K562 (cell line): ENCODE data around the gene ZDHHC3. TPM values are rescaled to one million over a fixed set of nuclear protein-coding genes. Genes with fewer than 3 reads are reported as not detected.

Source experiments
- ATAC-seq: fragments of 200-7000 bp; cut with Tn5 transposase; 3 replicates; pipeline ENCODE4 v1.9.1; 2020; ENCODE audit warnings: moderate library complexity
- BruUV-seq: library from RNA; stranded (reverse); fragments of 400-500 nt; replicated peaks from 2 replicates; lab custom pipeline; 2021; lab: Mats Ljungman, UMichigan
- CTCF ChIA-PET: fragments of 300-600 bp; formaldehyde crosslinking; extraction: SDS; loops from one replicate; lab custom pipeline; 2021; ENCODE audit warnings: low intra/inter-chr PET ratio; lab: Yijun Ruan, JAX
- POLR2A ChIA-PET: fragments of 300-600, 350-650 bp; sonication (Branson Sonifier 250); formaldehyde crosslinking; extraction: SDS; loops from one replicate; lab custom pipeline; 2021; ENCODE audit warnings: antibody characterized with exemption, inconsistent platforms; lab: Yijun Ruan, JAX
- DNase-seq, 4 experiments: peaks; one replicate each; pipeline versions ENCODE4 v3.0.0 to v3.0.0-alpha.2; 2011 to 2018; ENCODE audit warnings: low spot score in 3 of 4, mixed read lengths in 3 of 4; ENCODE audit errors: extremely low read depth in 1 of 4
- FAIRE-seq: peaks from 2 replicates; lab custom pipeline; 2011; peaks lifted over from hg19 to GRCh38; lab: Jason Lieb, UNC
- H2AFZ ChIP-seq: 2 replicates; pipeline ENCODE4 v1.6.0; 2011; ENCODE audit warnings: low read depth, low read length, control low read depth, inconsistent platforms
- H3K27ac ChIP-seq: fragments of 200-600 bp; 3 replicates; pipeline ENCODE4 v1.8.0; 2011; ENCODE audit warnings: low read depth, mild to moderate bottlenecking, control low read depth, inconsistent platforms, low read length, moderate library complexity, mixed read lengths; ENCODE audit errors: extremely low read depth
- H3K27me3 ChIP-seq, 2 experiments: fragments of 300-600 bp in 1 of 2; 2 replicates in 1 of 2; 3 replicates in 1 of 2; pipeline versions ENCODE4 v1.6.0 to v1.8.0; 2011; ENCODE audit warnings: inconsistent platforms in 2 of 2, low read length in 2 of 2, mild to moderate bottlenecking in 1 of 2, mixed read lengths in 1 of 2, moderate library complexity in 1 of 2; ENCODE audit not compliant: control insufficient read depth in 2 of 2, insufficient read depth in 2 of 2
- H3K36me3 ChIP-seq: fragments of 300-600 bp; 3 replicates; pipeline ENCODE4 v1.8.0; 2011; ENCODE audit warnings: mild to moderate bottlenecking, low read length, inconsistent platforms; ENCODE audit not compliant: control insufficient read depth, insufficient read depth
- H3K4me1 ChIP-seq, 2 experiments: fragments of 200-600 bp in 1 of 2; replicated peaks in 1 of 2; 2 replicates in 1 of 2; 3 replicates in 1 of 2; pipeline versions ENCODE4 v1.5.1 to v1.8.0; 2011; ENCODE audit warnings: inconsistent platforms in 2 of 2, low read length in 2 of 2, mild to moderate bottlenecking in 1 of 2, mixed read lengths in 1 of 2, moderate library complexity in 1 of 2; ENCODE audit not compliant: control insufficient read depth in 2 of 2, insufficient read depth in 2 of 2
- H3K4me2 ChIP-seq: 2 replicates; pipeline ENCODE4 v1.6.1; 2011; ENCODE audit warnings: low read length, control low read depth, inconsistent platforms, mixed read lengths; ENCODE audit not compliant: insufficient read depth
- H3K4me3 ChIP-seq: fragments of 200-600 bp; sonication (generic), shearing (Covaris generic); 2 replicates; pipeline ENCODE4 v1.5.1; 2016; ENCODE audit warnings: control low read depth, inconsistent platforms
- H3K79me2 ChIP-seq: fragments of 200-600 bp; 3 replicates; pipeline ENCODE4 v1.8.0; 2011; ENCODE audit warnings: low read length, inconsistent platforms; ENCODE audit not compliant: control insufficient read depth, insufficient read depth
- H3K9ac ChIP-seq, 2 experiments: 2 replicates each; pipeline versions ENCODE4 v1.6.0 to v1.6.1; 2011; ENCODE audit warnings: low read depth in 2 of 2, low read length in 2 of 2, control low read depth in 1 of 2, inconsistent platforms in 1 of 2, mild to moderate bottlenecking in 1 of 2, mixed read lengths in 1 of 2; ENCODE audit not compliant: insufficient read depth in 1 of 2
- H3K9me1 ChIP-seq: one replicate; pipeline ENCODE4 v1.6.0; 2011; ENCODE audit warnings: inconsistent platforms, mild to moderate bottlenecking, low read length, moderate library complexity; ENCODE audit not compliant: control insufficient read depth, insufficient read depth
- H3K9me3 ChIP-seq: replicated peaks from 2 replicates; pipeline ENCODE4 v1.5.1; 2011; ENCODE audit warnings: low read depth, low read length, inconsistent platforms; ENCODE audit not compliant: control insufficient read depth, insufficient read depth
- H4K20me1 ChIP-seq: replicated peaks from 2 replicates; pipeline ENCODE4 v1.6.1; 2011; ENCODE audit warnings: low read length, inconsistent platforms, mixed read lengths; ENCODE audit not compliant: control insufficient read depth, insufficient read depth
- CAMTA2 ChIP-seq: fragments of 250-450 bp; sonication (Bioruptor Pico); conservative IDR thresholded peaks from 2 replicates; pipeline ENCODE4 v1.5.1; 2022
- E2F5 ChIP-seq: sonication (generic); formaldehyde crosslinking; IDR thresholded peaks from 2 replicates; pipeline ENCODE4 v1.8.0; 2022; ENCODE audit warnings: mild to moderate bottlenecking, missing genetic modification reagents
- ETV5 ChIP-seq: sonication (generic); formaldehyde crosslinking; IDR thresholded peaks from 2 replicates; pipeline ENCODE4 v1.4.0; 2020; ENCODE audit warnings: low read depth, mild to moderate bottlenecking, missing genetic modification reagents
- RFX1 ChIP-seq: fragments of 450-650 bp; IDR thresholded peaks from 2 replicates; pipeline ENCODE4 v1.6.1; 2016; ENCODE audit warnings: mild to moderate bottlenecking, moderate library complexity
- SP2 ChIP-seq: IDR thresholded peaks from 2 replicates; pipeline ENCODE4 v1.6.1; 2011; ENCODE audit warnings: mild to moderate bottlenecking, low read depth, low read length, moderate library complexity; ENCODE audit not compliant: poor library complexity, severe bottlenecking; ENCODE audit errors: extremely low read depth
- STAT6 ChIP-seq: sonication (generic); formaldehyde crosslinking; IDR thresholded peaks from 2 replicates; pipeline ENCODE4 v1.8.1; 2023; ENCODE audit warnings: mild to moderate bottlenecking, missing genetic modification reagents
- TEAD4 ChIP-seq, 2 experiments: sonication (generic) in 1 of 2; formaldehyde crosslinking in 1 of 2; IDR thresholded peaks; 2 replicates each; pipeline versions ENCODE4 v1.6.1 to v1.8.0; 2012 to 2022; ENCODE audit warnings: borderline replicate concordance in 1 of 2, inconsistent platforms in 1 of 2, low read length in 1 of 2, mild to moderate bottlenecking in 1 of 2, missing genetic modification reagents in 1 of 2
- TFAP4 ChIP-seq: sonication (generic); formaldehyde crosslinking; IDR thresholded peaks from 2 replicates; pipeline ENCODE4 v1.8.0; 2022; ENCODE audit warnings: missing genetic modification reagents, mild to moderate bottlenecking, moderate library complexity, borderline replicate concordance
- TRIM24 ChIP-seq, 2 experiments: fragments of 450-650 bp; IDR thresholded peaks; 2 replicates each; pipeline ENCODE4 v1.6.1; 2016
- ZBTB33 ChIP-seq: sonication (generic); formaldehyde crosslinking; IDR thresholded peaks from 2 replicates; pipeline ENCODE4 v1.8.1; 2023; ENCODE audit warnings: mild to moderate bottlenecking, missing genetic modification reagents
- ZKSCAN1 ChIP-seq: fragments of 150-350 bp; IDR thresholded peaks from 2 replicates; pipeline ENCODE4 v1.6.1; 2016; ENCODE audit warnings: low read depth, low read length
- ZNF174 ChIP-seq: fragments of 250-450 bp; sonication (Bioruptor Pico); IDR thresholded peaks from 2 replicates; pipeline ENCODE4 v1.4.0; 2020; ENCODE audit warnings: mild to moderate bottlenecking
- ZNF780A ChIP-seq: fragments of 250-450 bp; sonication (Bioruptor Pico); IDR thresholded peaks from 2 replicates; pipeline ENCODE4 v1.5.0; 2021; ENCODE audit warnings: mild to moderate bottlenecking
- whole genome bisulfite sequencing: fragments of 100-300 bp; shearing (Covaris generic); methylation state at CpG from one replicate; pipeline ENCODE4 v1.1.6; 2016; ENCODE audit warnings: low coverage, mixed read lengths; ENCODE audit not compliant: insufficient coverage; ENCODE audit errors: missing lambda C conversion rate; 5-methylcytosine and 5-hydroxymethylcytosine counted together
- in situ Hi-C: fragments of 300-500 bp; cut with MboI; formaldehyde crosslinking; loops from 4 replicates; pipeline ENCODE4 v1.15.0; 2018; ENCODE audit warnings: inconsistent platforms, mixed read lengths
- intact Hi-C: fragments of 100-400 bp; cut with micrococcal nuclease; formaldehyde crosslinking; loops from 2 replicates; pipeline ENCODE4 v1.14.2; 2022
- polyA plus RNA-seq, 8 experiments: library from polyadenylated mRNA; depleted of rRNA in 4 of 8; stranded (reverse) in 5 of 8; unstranded in 3 of 8; fragments of >200 nt; fragmentation: Nextera tagmentation in 2 of 8; fragmentation: Illumina TruSeq in 1 of 8; extraction: Ambion mirVana in 2 of 8; extraction: Trizol in 1 of 8; gene quantifications; 2 replicates each; pipeline versions ENCODE4 v1.2.1 to v1.2.3, GENCODE V29; 2011 to 2014; ENCODE audit warnings: inconsistent platforms in 1 of 8, missing spikeins in 1 of 8
- total RNA-seq, 7 experiments: library from RNA; depleted of rRNA in 6 of 7; stranded (reverse); fragments of >200 nt in 6 of 7; fragmentation: Illumina TruSeq in 2 of 7; extraction: Trizol in 2 of 7; gene quantifications; 2 replicates each; pipeline versions ENCODE4 v1.2.1 to v1.2.3, GENCODE V29; 2011 to 2021; ENCODE audit warnings: low replicate concordance in 1 of 7

The ZDHHC3 gene
- total and polyA plus RNA-seq, 9 of the 15 experiments (the other 6 are each of a cell fraction or from before 2014, with no cell fraction given), result 10.3 to 120 (median 67.2) TPM

DNA sequence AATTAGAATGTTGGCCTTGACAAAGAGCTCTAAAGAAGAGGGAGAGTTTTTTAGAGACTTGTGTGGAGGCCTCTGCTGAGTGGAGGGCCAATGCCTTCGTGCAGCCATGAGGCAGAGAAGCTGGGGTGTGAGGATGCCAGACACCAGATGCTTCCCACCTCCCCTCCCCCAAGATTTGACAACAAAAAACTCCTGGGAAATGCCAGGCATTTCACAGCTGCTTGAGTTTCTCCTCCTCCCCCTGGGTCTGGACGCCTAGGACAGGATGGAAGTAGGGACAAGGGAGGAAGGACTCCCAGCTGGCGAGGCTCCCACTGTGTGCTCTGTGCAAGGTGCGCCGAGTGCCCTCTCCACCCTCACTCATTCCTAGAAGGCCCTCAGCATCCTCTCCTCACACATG is 81.5 kb downstream of the ZDHHC3 start:
- TF ChIP-seq ZKSCAN1 (no peak), ZBTB33 (no peak), TRIM24 (IDR thresholded peaks at IDR 0.05) (no peak), SP2 (no peak), RFX1 (no peak), ETV5 (CRISPR knock-in tag) (no peak), E2F5 (CRISPR knock-in tag) (no peak), ZNF174 (no peak), CAMTA2 (CRISPR knock-in tag) (no peak), TEAD4 (IDR thresholded peaks at IDR 0.05; ENCODE audit: low read length) (no peak), TEAD4 (CRISPR knock-in tag; IDR thresholded peaks at IDR 0.05; ENCODE audit: borderline replicate concordance) (no peak), ZNF780A (CRISPR knock-in tag) (no peak), STAT6 (CRISPR knock-in tag) (no peak), TFAP4 (CRISPR knock-in tag) (no peak)
- WGBS, result 0% methylated on average over 5 of the region's 5 CpGs
- POLR2A ChIA-PET, result no interaction called here
- ATAC-seq, result no peak
- no peak overlapping the region for H2AFZ ChIP-seq
- no peaks in the 10 kb centered on the region for H3K79me2 ChIP-seq
- H3K4me2 ChIP-seq, result no peak overlapping the region
- no peak for DNase-seq
- no peak for FAIRE-seq
- no peaks in the 10 kb centered on the region for H4K20me1 ChIP-seq
- in situ Hi-C loops (no loop called here), intact Hi-C loops (no loop called here)
- H3K9me1 ChIP-seq, result no peaks in the 10 kb centered on the region
- H3K4me1 ChIP-seq, result no peaks in the 10 kb centered on the region
- BruUV-seq, result no TSS peak
- no peak overlapping the region for H3K9ac ChIP-seq
- CTCF ChIA-PET, result no interaction called here
- H3K9me3 ChIP-seq, result no peaks in the 10 kb centered on the region
- no peaks in the 10 kb centered on the region for H3K36me3 ChIP-seq
- peaks cover 28 to 55% of the 10 kb centered on the region in 2 experiments for H3K27me3 ChIP-seq
- no peak overlapping the region for H3K4me3 ChIP-seq
- no peak overlapping the region for H3K27ac ChIP-seq
